HEK293 (cell line): ENCODE results near the gene DPYSL4.

Source experiments
- CTCF ChIA-PET: fragments of 350-600 bp; formaldehyde crosslinking; extraction: SDS; loops from one replicate; lab custom pipeline; 2021; ENCODE audit warnings: antibody characterized with exemption; lab: Yijun Ruan, JAX
- POLR2A ChIA-PET: fragments of 300-600 bp; formaldehyde crosslinking; extraction: SDS; loops from one replicate; lab custom pipeline; 2020; ENCODE audit warnings: antibody characterized with exemption, inconsistent platforms; lab: Yijun Ruan, JAX
- H3K27ac ChIP-seq: fragments of 200-500 bp; sonication (Bioruptor generic); 2 replicates; pipeline ENCODE4 v1.5.1; 2014; ENCODE audit warnings: low read depth, low read length, control low read depth, inconsistent platforms; ENCODE audit errors: extremely low read depth
- H3K36me3 ChIP-seq, 2 experiments: fragments of 200-500 bp in 1 of 2; sonication (Bioruptor generic) in 1 of 2; 1 replicate in 1 of 2; 2 replicates in 1 of 2; pipeline ENCODE4 v1.5.1; 2014 to 2017; ENCODE audit warnings: inconsistent platforms in 2 of 2, low read length in 2 of 2; ENCODE audit not compliant: control insufficient read depth in 2 of 2, insufficient read depth in 1 of 2
- H3K4me1 ChIP-seq: fragments of 200-500 bp; sonication (Bioruptor generic); 2 replicates; pipeline ENCODE4 v1.5.1; 2014; ENCODE audit warnings: mild to moderate bottlenecking, low read length, inconsistent platforms; ENCODE audit not compliant: control insufficient read depth, insufficient read depth
- H3K4me3 ChIP-seq: 2 replicates; pipeline ENCODE4 v1.5.1; 2011; ENCODE audit warnings: low read depth, mild to moderate bottlenecking, control low read depth, low read length, moderate library complexity
- H3K9me3 ChIP-seq: fragments of 200-500 bp; sonication (Bioruptor generic); 2 replicates; pipeline ENCODE4 v1.5.1; 2014; ENCODE audit warnings: low read depth, low read length, inconsistent platforms; ENCODE audit not compliant: control insufficient read depth, insufficient read depth
- GLIS1 ChIP-seq: fragments of 450-650 bp; formaldehyde crosslinking; IDR thresholded peaks from 2 replicates; pipeline ENCODE4 v1.5.1; 2016; ENCODE audit warnings: missing biosample characterization, missing genetic modification characterization
- YY1 ChIP-seq: fragments of 450-650 bp; formaldehyde crosslinking; IDR thresholded peaks from 2 replicates; pipeline ENCODE4 v1.5.1; 2018; ENCODE audit warnings: missing biosample characterization, missing genetic modification characterization
- ZNF112 ChIP-seq: fragments of 450-650 bp; formaldehyde crosslinking; IDR thresholded peaks from 2 replicates; pipeline ENCODE4 v1.5.0; 2017; ENCODE audit warnings: missing biosample characterization, missing genetic modification characterization
- ZNF16 ChIP-seq: fragments of 450-650 bp; formaldehyde crosslinking; IDR thresholded peaks from 2 replicates; pipeline ENCODE4 v1.5.1; 2016; ENCODE audit warnings: low read depth, missing biosample characterization, missing genetic modification characterization
- ZNF37A ChIP-seq: fragments of 450-650 bp; IDR thresholded peaks from 2 replicates; pipeline ENCODE4 v1.5.1; 2018; ENCODE audit warnings: missing biosample characterization, missing genetic modification characterization
- ZNF473 ChIP-seq: fragments of 450-650 bp; formaldehyde crosslinking; IDR thresholded peaks from 2 replicates; pipeline ENCODE4 v1.5.1; 2017; ENCODE audit warnings: missing biosample characterization, missing genetic modification characterization
- ZNF664 ChIP-seq: fragments of 450-650 bp; formaldehyde crosslinking; IDR thresholded peaks from 2 replicates; pipeline ENCODE4 v1.5.1; 2016; ENCODE audit warnings: missing biosample characterization, missing genetic modification characterization
- ZSCAN16 ChIP-seq: fragments of 450-650 bp; formaldehyde crosslinking; IDR thresholded peaks from 2 replicates; pipeline ENCODE4 v1.5.1; 2016; ENCODE audit warnings: missing biosample characterization, missing genetic modification characterization
- TF ChIP-seq, protein P1 (sequence below): fragments of 450-650 bp; formaldehyde crosslinking; IDR thresholded peaks from 2 replicates; pipeline ENCODE4 v1.5.1; 2016; ENCODE audit warnings: missing biosample characterization, missing genetic modification characterization
- TF ChIP-seq, protein P2 (sequence below): fragments of 450-650 bp; formaldehyde crosslinking; IDR thresholded peaks from 2 replicates; pipeline ENCODE4 v1.5.1; 2016; ENCODE audit warnings: missing biosample characterization, missing genetic modification characterization
- TF ChIP-seq, protein P3 (sequence below): fragments of 450-650 bp; IDR thresholded peaks from 2 replicates; pipeline ENCODE4 v1.5.1; 2018; ENCODE audit warnings: missing biosample characterization, missing genetic modification characterization

The DPYSL4 gene

DNA sequence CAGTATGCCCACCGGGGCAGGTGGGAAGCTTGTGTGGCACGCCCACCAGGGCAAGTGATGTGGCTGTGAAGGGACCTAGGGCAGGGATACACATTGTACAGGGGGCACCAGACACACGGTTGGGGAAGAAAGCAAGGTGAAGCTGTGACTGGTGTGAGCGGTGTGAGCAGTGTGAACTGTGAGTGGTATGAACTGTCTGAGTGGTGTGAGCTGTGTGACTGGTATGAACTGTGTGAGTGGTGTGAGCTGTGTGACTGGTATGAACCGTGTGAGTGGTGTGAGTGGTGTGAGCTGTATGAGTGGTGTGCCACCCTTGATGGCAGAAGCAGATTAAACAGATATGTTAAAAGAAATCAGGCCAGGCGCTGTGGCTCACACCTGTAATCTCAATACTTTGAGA lies 48.1 kb downstream of the DPYSL4 start:
- TF ChIP-seq, protein P1, sequence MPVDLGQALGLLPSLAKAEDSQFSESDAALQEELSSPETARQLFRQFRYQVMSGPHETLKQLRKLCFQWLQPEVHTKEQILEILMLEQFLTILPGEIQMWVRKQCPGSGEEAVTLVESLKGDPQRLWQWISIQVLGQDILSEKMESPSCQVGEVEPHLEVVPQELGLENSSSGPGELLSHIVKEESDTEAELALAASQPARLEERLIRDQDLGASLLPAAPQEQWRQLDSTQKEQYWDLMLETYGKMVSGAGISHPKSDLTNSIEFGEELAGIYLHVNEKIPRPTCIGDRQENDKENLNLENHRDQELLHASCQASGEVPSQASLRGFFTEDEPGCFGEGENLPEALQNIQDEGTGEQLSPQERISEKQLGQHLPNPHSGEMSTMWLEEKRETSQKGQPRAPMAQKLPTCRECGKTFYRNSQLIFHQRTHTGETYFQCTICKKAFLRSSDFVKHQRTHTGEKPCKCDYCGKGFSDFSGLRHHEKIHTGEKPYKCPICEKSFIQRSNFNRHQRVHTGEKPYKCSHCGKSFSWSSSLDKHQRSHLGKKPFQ (tag by site-specific recombination) = peak; percentile 100
- no peak for TF ChIP-seq ZNF37A (tag by site-specific recombination)
- H3K36me3 ChIP-seq = no peaks in the 10 kb centered on the region
- H3K9me3 ChIP-seq = no peaks in the 10 kb centered on the region
- ChIA-PET CTCF (interaction anchor here (0.6 to 0.7 kb wide), 2 partner anchors 10 to 212 kb away, joined by 3 to 4 read pairs; no protein-coding TSS in a partner anchor), POLR2A (no interaction called here)
- no peaks in the 10 kb centered on the region for H3K4me1 ChIP-seq
- no peak overlapping the region for H3K4me3 ChIP-seq
- H3K27ac ChIP-seq = no peak overlapping the region

DNA sequence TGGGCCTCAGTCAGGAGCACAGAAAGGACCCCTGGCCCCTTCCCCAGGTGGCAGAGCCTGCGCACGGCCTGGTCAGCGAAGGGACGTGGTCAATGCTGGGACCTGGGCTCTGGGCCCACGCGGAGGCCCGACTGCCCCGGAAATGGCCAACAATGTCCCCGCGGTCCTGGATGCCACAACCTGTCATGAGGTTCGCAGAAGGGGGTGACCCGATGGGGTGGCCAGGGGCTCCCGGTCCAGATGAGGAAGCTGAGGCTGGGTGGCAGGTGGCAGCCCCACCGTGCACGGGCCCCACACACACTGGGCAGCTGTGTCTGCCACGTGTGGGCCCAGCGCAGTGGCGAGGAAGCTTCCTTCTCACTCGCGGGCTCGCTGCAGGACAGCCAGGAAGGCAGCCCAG lies 49.4 kb downstream of the DPYSL4 start:
- CTCF ChIA-PET = interaction anchor here (0.5 kb wide), 1 partner anchor 629 kb away, joined by 3 read pairs; no protein-coding TSS in a partner anchor
- TF ChIP-seq, protein P2, sequence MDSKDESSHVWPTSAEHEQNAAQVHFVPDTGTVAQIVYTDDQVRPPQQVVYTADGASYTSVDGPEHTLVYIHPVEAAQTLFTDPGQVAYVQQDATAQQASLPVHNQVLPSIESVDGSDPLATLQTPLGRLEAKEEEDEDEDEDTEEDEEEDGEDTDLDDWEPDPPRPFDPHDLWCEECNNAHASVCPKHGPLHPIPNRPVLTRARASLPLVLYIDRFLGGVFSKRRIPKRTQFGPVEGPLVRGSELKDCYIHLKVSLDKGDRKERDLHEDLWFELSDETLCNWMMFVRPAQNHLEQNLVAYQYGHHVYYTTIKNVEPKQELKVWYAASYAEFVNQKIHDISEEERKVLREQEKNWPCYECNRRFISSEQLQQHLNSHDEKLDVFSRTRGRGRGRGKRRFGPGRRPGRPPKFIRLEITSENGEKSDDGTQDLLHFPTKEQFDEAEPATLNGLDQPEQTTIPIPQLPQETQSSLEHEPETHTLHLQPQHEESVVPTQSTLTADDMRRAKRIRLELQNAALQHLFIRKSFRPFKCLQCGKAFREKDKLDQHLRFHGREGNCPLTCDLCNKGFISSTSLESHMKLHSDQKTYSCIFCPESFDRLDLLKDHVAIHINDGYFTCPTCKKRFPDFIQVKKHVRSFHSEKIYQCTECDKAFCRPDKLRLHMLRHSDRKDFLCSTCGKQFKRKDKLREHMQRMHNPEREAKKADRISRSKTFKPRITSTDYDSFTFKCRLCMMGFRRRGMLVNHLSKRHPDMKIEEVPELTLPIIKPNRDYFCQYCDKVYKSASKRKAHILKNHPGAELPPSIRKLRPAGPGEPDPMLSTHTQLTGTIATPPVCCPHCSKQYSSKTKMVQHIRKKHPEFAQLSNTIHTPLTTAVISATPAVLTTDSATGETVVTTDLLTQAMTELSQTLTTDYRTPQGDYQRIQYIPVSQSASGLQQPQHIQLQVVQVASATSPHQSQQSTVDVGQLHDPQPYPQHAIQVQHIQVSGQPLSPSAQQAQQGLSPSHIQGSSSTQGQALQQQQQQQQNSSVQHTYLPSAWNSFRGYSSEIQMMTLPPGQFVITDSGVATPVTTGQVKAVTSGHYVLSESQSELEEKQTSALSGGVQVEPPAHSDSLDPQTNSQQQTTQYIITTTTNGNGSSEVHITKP (tag by site-specific recombination) = no peak
- Histone ChIP-seq H3K36me3 (no peaks in the 10 kb centered on the region), H3K9me3 (no peaks in the 10 kb centered on the region), H3K4me1 (no peaks in the 10 kb centered on the region), H3K4me3 (no peak overlapping the region), H3K27ac (no peak overlapping the region)
- POLR2A ChIA-PET = no interaction called here

DNA sequence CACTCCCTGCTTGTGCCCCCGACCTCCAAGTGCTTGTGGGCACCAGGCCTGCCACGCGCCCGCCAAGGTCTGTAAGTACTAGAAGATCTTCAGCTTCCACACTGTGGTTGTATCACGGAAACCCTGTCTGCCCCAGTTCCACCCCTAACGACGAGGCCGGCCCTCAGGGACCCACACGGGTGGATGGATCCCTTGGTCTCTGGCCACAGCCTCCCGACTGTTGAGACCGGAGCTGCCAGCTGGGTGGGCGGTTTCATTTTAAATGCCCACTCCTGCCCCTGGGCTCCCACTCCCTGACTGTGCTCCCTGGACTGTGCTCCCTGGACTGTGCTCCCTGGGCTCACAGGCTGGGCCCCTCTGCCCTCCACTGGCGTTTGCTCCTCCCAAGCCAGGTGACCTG lies 50.1 kb downstream of the DPYSL4 start:
- no peak overlapping the region for H3K4me3 ChIP-seq
- no peaks in the 10 kb centered on the region for H3K4me1 ChIP-seq
- H3K9me3 ChIP-seq = no peaks in the 10 kb centered on the region
- ChIA-PET CTCF (interaction anchor here (0.5 to 0.7 kb wide), 2 partner anchors 13 to 630 kb away, joined by 3 to 4 read pairs; no protein-coding TSS in a partner anchor), POLR2A (no interaction called here)
- no peak overlapping the region for H3K27ac ChIP-seq
- TF ChIP-seq, protein P3, sequence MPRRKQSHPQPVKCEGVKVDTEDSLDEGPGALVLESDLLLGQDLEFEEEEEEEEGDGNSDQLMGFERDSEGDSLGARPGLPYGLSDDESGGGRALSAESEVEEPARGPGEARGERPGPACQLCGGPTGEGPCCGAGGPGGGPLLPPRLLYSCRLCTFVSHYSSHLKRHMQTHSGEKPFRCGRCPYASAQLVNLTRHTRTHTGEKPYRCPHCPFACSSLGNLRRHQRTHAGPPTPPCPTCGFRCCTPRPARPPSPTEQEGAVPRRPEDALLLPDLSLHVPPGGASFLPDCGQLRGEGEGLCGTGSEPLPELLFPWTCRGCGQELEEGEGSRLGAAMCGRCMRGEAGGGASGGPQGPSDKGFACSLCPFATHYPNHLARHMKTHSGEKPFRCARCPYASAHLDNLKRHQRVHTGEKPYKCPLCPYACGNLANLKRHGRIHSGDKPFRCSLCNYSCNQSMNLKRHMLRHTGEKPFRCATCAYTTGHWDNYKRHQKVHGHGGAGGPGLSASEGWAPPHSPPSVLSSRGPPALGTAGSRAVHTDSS (tag by site-specific recombination) = no peak
- no peak for TF ChIP-seq ZNF37A (tag by site-specific recombination)
- no peak for TF ChIP-seq YY1 (tag by site-specific recombination)
- no peak for TF ChIP-seq ZNF473 (tag by site-specific recombination)
- no peaks in the 10 kb centered on the region for H3K36me3 ChIP-seq

DNA sequence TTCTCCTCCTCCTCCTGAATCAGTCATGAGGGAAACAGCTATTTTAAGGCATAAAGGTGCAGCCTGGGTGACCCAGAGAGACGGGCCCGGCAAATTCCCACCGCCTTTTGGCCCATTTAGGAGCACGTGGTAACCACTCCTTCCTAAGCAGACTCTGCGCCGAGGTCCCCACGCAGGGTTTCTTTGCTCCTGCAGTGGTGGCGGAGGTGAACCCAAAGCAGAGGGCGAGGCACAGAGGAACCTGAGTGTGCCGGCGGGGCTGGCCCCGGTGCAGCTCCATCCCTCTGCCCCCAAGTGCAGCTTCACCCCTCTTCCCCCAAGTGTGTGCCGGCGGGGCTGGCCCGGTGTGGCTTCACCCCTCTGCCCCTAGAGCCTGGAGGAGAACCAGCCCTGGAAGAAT lies 50.6 kb downstream of the DPYSL4 start:
- no peaks in the 10 kb centered on the region for H3K9me3 ChIP-seq
- no peaks in the 10 kb centered on the region for H3K36me3 ChIP-seq
- no peak overlapping the region for H3K4me3 ChIP-seq
- H3K4me1 ChIP-seq = no peaks in the 10 kb centered on the region
- H3K27ac ChIP-seq = no peak overlapping the region
- ChIA-PET POLR2A (no interaction called here), CTCF (interaction anchor here (0.7 kb wide), 1 partner anchor 14 kb away, joined by 4 read pairs; no protein-coding TSS in a partner anchor)
- TF ChIP-seq GLIS1 (tag by site-specific recombination) = no peak
- no peak for TF ChIP-seq ZNF112
- no peak for TF ChIP-seq ZNF16 (tag by site-specific recombination)
- no peak for TF ChIP-seq ZSCAN16 (tag by site-specific recombination)
- no peak for TF ChIP-seq ZNF664
